ENCODE measurements around the gene CD1C. TPM values are rescaled to one million over a fixed set of nuclear protein-coding genes. Genes with fewer than 3 reads are reported as not detected.

Gene CD1C
- total and polyA plus RNA-seq, 7 donors, result 0.99 to 9.9 (median 1.2) TPM; not detected in 2

DNA sequence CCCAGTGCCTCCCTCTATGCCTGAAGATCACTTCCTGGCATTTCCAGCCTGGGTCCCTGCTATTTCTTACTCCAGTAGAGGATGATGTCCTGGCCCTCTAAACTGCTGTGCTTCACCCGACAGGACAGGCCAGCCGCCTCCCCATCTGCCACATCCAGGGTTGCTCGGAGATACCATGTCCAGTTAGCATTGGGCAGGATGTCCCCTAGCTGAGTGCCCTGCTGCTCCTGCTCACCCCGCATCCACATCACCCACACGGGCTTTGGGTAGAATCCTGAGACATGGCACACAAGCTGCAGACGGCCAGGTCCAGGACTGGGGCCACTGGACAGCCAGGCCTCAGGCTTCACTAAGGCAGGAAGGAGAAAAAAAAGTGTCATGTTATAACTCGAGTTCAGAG lies 39.6 kb downstream of the CD1C start:
- intact Hi-C loops (cut with DNase I), result no loop called here
- DNase-seq, result no peak
- TF ChIP-seq, protein P1, sequence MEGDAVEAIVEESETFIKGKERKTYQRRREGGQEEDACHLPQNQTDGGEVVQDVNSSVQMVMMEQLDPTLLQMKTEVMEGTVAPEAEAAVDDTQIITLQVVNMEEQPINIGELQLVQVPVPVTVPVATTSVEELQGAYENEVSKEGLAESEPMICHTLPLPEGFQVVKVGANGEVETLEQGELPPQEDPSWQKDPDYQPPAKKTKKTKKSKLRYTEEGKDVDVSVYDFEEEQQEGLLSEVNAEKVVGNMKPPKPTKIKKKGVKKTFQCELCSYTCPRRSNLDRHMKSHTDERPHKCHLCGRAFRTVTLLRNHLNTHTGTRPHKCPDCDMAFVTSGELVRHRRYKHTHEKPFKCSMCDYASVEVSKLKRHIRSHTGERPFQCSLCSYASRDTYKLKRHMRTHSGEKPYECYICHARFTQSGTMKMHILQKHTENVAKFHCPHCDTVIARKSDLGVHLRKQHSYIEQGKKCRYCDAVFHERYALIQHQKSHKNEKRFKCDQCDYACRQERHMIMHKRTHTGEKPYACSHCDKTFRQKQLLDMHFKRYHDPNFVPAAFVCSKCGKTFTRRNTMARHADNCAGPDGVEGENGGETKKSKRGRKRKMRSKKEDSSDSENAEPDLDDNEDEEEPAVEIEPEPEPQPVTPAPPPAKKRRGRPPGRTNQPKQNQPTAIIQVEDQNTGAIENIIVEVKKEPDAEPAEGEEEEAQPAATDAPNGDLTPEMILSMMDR (IDR thresholded peaks at IDR 0.05), result no peak
- TF ChIP-seq POLR2AphosphoS5 (IDR thresholded peaks at IDR 0.05) (no peak), POLR2A (IDR thresholded peaks at IDR 0.05) (no peak), EP300 (IDR thresholded peaks at IDR 0.05) (no peak)
- Histone ChIP-seq H3K27ac (no peak overlapping the region), H3K4me1 (no peaks in the 10 kb centered on the region), H3K9me3 (no peaks in the 10 kb centered on the region), H3K27me3 (no peaks in the 10 kb centered on the region), H3K36me3 (no peaks in the 10 kb centered on the region), H3K4me3 (no peak overlapping the region)
- WGBS, 2 donors, result 87 to 88% methylated on average over 7 of the region's 7 CpGs

DNA sequence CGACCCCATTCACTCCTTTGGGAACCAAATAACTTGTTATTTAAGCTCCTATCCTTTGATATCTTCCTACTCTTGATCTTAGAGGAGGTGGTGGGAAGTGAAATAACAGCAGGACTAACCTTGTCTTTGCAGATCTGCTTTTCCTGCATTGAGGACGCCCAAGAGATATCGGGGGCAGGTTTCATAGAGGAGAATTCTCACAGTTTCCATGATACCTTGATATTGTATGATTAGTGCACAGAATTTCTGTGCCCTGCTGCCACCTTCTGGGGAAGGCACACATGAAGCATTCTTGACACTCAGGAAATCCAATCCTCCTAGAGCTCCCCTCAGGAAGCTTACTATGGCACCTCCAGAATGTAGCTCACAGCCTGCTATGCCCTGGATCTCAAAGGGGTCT lies 40.0 kb downstream of the CD1C start:
- 60 to 71% methylated on average over 3 of the region's 3 CpGs for WGBS, 2 donors
- intact Hi-C loops (cut with DNase I), result no loop called here

DNA sequence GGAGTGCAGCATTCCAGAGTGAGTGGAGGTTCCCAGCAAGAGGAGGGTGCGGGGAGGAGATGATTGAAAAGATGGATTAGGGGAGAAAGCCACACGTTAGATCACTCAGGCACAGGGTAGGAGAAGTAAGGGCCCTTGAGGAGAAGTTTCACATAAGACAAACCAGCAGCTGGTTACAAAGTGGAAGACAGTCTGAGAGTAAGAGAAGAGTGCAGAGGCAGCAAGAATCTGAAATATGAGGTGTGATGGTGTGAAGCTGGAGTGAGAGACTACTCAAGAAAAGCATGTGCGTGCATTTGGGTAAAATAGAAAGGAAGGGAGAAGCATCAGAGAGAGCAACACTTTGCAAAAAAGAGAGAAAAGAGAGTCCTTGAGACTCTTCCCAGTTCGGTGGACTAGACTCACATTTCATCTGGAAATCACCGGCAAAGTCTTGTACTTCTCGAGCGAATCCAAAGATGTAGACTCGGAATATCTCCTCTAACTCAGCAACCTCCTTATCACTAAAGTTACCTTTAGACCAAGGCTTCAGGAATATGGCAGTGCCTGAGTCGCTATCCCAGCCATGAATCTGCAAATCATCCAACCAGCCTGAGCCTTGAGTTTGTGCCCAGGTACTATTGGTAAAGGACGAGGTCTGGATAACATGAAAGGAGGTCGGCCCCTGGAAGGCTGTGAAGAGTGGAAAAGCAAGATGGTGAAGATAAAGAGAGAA lies 40.8 kb downstream of the CD1C start:
- no peaks in the 10 kb centered on the region for H3K36me3 ChIP-seq
- intact Hi-C loops (cut with DNase I), result no loop called here
- 79 to 81% methylated on average over 11 of the region's 11 CpGs for WGBS, 2 donors

More for the DNA sequence above, 40.0 kb downstream of the CD1C start:
- no peak overlapping the region for H3K27ac ChIP-seq
- no peaks in the 10 kb centered on the region for H3K27me3 ChIP-seq
- H3K4me1 ChIP-seq, result no peaks in the 10 kb centered on the region
- H3K9me3 ChIP-seq, result no peaks in the 10 kb centered on the region
- H3K4me3 ChIP-seq, result no peak overlapping the region
- TF ChIP-seq EP300 (IDR thresholded peaks at IDR 0.05), result no peak
- TF ChIP-seq, protein P1 (IDR thresholded peaks at IDR 0.05), result no peak
- TF ChIP-seq POLR2AphosphoS5 (IDR thresholded peaks at IDR 0.05), result no peak
- no peak for TF ChIP-seq POLR2A (IDR thresholded peaks at IDR 0.05)
- H3K36me3 ChIP-seq, result no peaks in the 10 kb centered on the region
- DNase-seq, result no peak

DNA sequence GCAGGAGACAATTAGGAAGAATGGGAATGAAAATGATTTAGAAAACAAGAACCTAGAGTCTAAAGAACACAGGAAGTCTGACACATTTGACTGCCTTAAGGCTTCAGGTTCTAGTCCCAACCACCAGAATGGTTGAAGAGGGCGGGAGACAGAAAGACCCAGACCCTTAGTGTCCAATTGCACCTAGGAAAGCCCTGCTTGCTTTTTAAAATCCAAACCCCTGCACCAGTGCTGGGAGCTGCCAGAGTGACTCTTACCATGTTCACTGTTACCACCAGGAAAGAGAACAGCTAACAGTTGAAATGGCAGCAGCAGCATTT lies 41.3 kb downstream of the CD1C start:
- H3K9me3 ChIP-seq, result no peaks in the 10 kb centered on the region
- no peak for DNase-seq
- H3K36me3 ChIP-seq, result no peaks in the 10 kb centered on the region
- WGBS, 2 donors, result 76 to 83% methylated on average over 1 of the region's 1 CpG
- no peak overlapping the region for H3K27ac ChIP-seq
- intact Hi-C loops (cut with DNase I), result no loop called here
- H3K27me3 ChIP-seq, result no peaks in the 10 kb centered on the region
- TF ChIP-seq, protein P1 (IDR thresholded peaks at IDR 0.05), result no peak
- TF ChIP-seq POLR2A (IDR thresholded peaks at IDR 0.05) (no peak), POLR2AphosphoS5 (IDR thresholded peaks at IDR 0.05) (no peak), EP300 (IDR thresholded peaks at IDR 0.05) (no peak)
- H3K4me1 ChIP-seq, result no peaks in the 10 kb centered on the region
- H3K4me3 ChIP-seq, result no peak overlapping the region

More for the DNA sequence above, 40.8 kb downstream of the CD1C start:
- DNase-seq, result no peak
- H3K4me3 ChIP-seq, result no peak overlapping the region
- TF ChIP-seq POLR2A (IDR thresholded peaks at IDR 0.05), result no peak
- TF ChIP-seq, protein P1 (IDR thresholded peaks at IDR 0.05), result no peak
- no peak for TF ChIP-seq EP300 (IDR thresholded peaks at IDR 0.05)
- TF ChIP-seq POLR2AphosphoS5 (IDR thresholded peaks at IDR 0.05), result no peak
- no peaks in the 10 kb centered on the region for H3K9me3 ChIP-seq
- H3K27ac ChIP-seq, result no peak overlapping the region
- no peaks in the 10 kb centered on the region for H3K27me3 ChIP-seq
- no peaks in the 10 kb centered on the region for H3K4me1 ChIP-seq
